Measurements from ENCODE around the gene IFITM10. TPM values are rescaled to one million over a fixed set of nuclear protein-coding genes. Genes with fewer than 3 reads are reported as not detected.

The IFITM10 gene
- total RNA-seq, 1 donor = 2.2 TPM

- DNase-seq (ENCODE audit: low read depth) = no peak
- TF ChIP-seq CTCF (IDR thresholded peaks at IDR 0.05; ENCODE audit: insufficient read depth, low read length) = no peak
- no peak overlapping the region for H3K4me3 ChIP-seq (ENCODE audit: low read depth, low read length)
These were observed 590 bp upstream of the IFITM10 start for GRCh38 chr11:1750840-1751530.

- peak; percentile 85 for DNase-seq (ENCODE audit: low read depth)
- no peak for TF ChIP-seq CTCF (IDR thresholded peaks at IDR 0.05; ENCODE audit: insufficient read depth, low read length)
- H3K4me3 ChIP-seq (ENCODE audit: low read depth, low read length) = peak overlapping the region; percentile 48
These were observed 722 bp downstream of the IFITM10 start for GRCh38 chr11:1749395-1750351.

- no peak for TF ChIP-seq CTCF (IDR thresholded peaks at IDR 0.05; ENCODE audit: insufficient read depth, low read length)
- H3K4me3 ChIP-seq (ENCODE audit: low read depth, low read length) = peak overlapping the region; percentile 56
- no peak for DNase-seq (ENCODE audit: low read depth)
These were observed 1.6 kb downstream of the IFITM10 start for GRCh38 chr11:1748636-1749394.

GRCh38 chr11:1747753-1748635, 2.4 kb downstream of the IFITM10 start:
- peak overlapping the region; percentile 56 for H3K4me3 ChIP-seq (ENCODE audit: low read depth, low read length)
- TF ChIP-seq CTCF (IDR thresholded peaks at IDR 0.05; ENCODE audit: insufficient read depth, low read length) = no peak
- DNase-seq (ENCODE audit: low read depth) = no peak

- no peak overlapping the region for H3K4me3 ChIP-seq (ENCODE audit: low read depth, low read length)
- no peak for DNase-seq (ENCODE audit: low read depth)
- no peak for TF ChIP-seq CTCF (IDR thresholded peaks at IDR 0.05; ENCODE audit: insufficient read depth, low read length)
These were observed 3.2 kb downstream of the IFITM10 start for GRCh38 chr11:1746956-1747752.

Measured in fibroblast of the aortic adventitia (primary cell).